Measurements from ENCODE around the gene CCDC68.

The CCDC68 gene

GRCh38 chr18:54918060-54918459, 41.2 kb downstream of the CCDC68 start:
- DNase-seq (ENCODE audit: low spot score): no peak

- DNase-seq (ENCODE audit: low spot score): no peak
These were observed 42.8 kb downstream of the CCDC68 start for GRCh38 chr18:54916507-54916906.

- no peak for DNase-seq (ENCODE audit: low spot score)
These were observed 44.4 kb downstream of the CCDC68 start for GRCh38 chr18:54914816-54915215.

DNA sequence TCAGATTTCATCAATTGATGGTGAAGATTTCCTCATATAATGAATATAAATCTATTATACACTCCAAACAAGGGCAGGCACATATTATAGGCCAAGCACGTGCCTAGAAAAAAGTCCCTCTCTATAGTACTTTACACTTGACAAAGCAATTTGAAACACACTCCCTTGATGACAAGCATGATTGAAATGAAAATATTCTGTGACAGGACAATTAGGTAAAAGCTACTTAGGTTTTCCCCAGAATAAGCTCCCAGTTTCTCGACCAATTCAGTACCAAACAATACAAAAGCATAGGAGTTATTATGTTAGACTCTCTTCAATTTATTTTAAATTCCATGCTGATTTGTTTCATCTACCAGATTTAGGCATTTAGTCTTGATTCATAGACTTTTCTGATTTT, 47.7 kb downstream of the CCDC68 start:
- DNase-seq (ENCODE audit: low spot score): no peak

- no peak for DNase-seq (ENCODE audit: low spot score)
These were observed 48.9 kb downstream of the CCDC68 start for GRCh38 chr18:54910161-54910919.

DNA sequence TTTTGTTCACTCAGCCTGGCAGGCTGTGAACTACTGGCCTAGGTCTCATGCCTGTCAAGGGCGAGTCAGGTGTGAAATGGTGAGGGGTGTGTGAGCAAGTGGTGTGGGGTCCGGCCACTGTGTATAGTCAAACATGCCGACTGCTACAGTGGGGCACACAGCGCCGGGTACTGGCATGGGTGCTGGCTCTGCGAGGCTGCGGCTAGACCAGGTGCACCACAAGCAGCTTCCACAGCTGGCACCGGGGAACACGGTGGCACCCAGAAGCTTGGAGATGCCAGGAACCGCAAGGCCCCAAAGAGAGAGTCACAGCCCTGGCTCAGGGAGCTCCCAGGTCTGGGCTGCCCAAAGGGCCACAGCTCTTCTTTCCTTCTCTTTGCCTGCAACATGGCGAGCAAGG, 49.7 kb downstream of the CCDC68 start:
- DNase-seq (ENCODE audit: low spot score): no peak

DNA sequence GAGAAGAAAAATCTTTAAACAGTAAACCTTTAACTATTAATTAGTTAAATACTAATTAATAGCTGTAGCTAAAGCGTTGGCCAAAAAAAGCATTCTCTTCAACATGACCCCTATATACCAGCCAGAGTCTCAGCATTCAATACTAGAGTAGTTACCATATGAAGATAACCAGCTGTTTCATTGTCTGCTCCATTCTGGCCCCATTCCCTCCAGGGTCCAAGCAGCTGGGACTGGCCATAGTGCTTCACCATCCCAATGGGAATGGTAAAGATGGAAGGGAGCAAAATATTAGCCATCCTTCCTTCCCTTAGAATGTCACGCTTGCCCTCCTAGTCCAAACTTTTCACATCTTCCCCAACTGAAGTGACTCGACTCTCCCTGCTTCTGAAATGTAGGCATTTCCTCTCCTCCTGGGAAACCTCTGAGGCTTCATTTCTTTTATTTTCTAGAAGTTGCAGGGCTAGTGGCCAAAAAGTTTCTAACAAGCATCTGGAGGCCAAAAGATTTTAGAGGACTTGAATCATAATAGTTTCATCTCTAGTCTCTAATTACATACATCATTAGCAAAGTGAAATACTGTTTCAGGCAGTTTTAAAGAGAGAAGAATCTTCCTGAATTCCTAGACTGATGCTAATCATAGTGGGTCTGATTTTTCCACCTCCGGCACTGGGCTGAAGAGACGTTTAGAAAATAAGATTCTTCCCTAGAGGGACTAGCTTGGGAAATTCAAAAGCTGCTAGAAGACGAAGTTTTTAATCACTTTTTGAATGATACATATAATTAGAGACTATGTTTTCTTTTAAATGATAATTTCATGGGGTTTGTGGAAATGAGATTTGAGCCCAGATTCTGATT, 52.7 kb downstream of the CCDC68 start:
- DNase-seq (ENCODE audit: low spot score): no peak

DNA sequence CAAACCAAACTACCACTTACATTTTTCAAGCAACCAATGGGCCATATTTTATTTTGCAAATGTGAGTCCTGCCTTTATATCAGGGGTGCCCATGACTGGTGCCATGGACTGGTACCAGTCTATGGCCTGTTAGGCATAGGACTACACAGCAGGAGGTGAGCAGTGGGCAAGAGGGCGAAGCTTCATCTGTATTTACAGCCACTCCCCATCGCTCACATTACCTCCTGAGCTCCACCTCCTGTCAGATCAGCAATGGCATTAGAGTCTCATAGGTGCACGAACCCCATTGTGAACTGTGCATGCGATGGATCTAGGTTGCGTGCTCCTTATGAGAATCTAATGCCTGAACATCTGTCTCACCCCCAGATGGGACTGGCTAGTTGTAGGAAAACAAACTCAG, 53.6 kb downstream of the CCDC68 start:
- no peak for DNase-seq (ENCODE audit: low spot score)

- no peak for DNase-seq (ENCODE audit: low spot score)
These were observed 54.7 kb downstream of the CCDC68 start for GRCh38 chr18:54904581-54904980.

DNA sequence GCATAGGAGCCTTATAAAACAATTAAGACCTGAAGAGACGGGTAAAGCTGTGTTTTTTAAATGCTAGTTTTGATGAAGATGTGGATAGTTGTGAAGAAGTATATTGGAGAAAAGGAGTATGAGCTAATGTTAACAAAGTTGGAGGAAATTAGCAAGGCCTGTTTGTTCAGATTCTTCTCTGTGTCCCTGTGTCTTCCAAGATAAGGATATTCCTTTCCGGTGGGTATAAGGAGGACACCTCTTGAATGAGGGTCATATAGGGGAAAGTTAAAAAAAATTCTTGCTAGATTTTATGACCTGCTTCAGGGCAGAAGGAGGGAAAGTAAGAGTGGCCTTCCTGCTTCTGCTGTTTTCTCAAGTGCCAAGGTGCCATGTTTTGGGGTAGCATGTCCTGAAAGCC, 59.0 kb downstream of the CCDC68 start:
- no peak for DNase-seq (ENCODE audit: low spot score)

GRCh38 chr18:54899500-54899899, 59.8 kb downstream of the CCDC68 start:
- no peak for DNase-seq (ENCODE audit: low spot score)

DNA sequence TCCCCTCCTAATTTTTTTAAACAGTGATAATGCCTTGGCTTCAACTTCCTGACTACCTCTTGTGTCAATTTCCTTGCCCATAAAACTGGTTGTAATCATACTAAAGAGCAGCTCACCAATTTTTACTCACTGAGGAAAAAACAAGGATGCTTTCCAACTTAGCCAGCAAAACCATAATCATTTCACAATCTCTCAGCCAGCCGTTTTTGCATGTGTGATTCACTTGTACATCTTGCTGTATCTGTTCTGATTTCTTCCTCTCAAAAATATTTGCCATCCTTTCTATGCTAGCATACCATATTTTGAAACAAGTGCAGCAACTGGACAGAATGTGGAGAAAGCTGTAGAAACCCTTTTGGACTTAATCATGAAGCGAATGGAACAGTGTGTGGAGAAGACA, 70.3 kb downstream of the CCDC68 start:
- no peak for DNase-seq (ENCODE audit: low spot score)

DNA sequence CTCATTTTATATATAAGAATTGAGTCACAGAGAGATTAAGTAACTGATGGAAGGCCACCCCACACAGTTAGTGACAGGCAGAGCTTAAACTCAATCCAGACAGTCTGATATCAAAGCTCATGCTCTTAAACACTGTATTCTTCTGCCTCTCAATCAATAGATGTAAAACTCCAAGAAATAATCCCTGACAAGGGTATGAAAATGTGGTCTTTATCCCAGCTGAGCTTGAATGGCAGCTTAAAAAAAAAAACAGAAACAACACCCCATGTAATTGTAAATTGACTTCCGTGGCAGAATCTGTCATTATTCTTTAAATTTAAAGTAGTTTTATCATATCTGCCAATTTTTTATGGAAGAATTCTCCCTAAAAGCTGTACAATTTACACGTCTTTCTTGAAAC, 70.9 kb downstream of the CCDC68 start:
- DNase-seq (ENCODE audit: low spot score): no peak

DNA sequence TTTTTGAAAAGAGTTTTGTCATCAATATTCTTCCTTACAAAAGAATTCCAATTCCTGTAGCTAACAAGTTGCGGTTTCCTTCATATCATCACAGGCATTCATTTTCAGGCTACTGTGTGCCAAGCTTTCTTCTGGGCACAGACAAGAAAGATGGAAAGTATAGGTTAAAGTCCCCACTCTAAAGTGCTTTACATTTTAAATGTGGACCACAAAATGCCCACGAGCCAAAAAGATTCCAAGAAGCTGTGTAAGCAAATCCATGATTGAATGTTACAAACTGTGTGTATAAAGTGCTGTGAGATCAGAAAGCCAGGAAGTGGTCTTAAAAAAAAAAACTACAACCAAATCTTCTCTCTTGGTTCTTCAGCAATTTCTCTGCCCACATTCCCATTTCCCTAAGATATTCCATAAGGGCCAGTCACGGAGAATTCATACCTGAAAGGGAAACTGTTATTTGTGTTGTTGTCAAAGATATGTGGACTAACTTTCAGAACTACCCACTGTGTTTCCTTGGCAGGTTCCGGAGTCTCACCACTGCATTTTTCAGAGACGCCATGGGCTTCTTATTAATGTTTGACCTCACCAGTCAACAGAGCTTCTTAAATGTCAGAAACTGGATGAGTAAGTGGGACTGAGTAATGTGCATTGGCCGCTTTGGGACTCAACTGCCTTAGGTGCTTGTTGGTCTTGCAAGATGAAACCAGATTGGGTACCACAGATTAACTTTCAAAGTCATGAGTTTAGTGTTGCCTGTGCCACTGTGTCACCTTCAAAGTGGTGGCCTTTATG, 75.3 kb downstream of the CCDC68 start:
- DNase-seq (ENCODE audit: low spot score): no peak

DNA sequence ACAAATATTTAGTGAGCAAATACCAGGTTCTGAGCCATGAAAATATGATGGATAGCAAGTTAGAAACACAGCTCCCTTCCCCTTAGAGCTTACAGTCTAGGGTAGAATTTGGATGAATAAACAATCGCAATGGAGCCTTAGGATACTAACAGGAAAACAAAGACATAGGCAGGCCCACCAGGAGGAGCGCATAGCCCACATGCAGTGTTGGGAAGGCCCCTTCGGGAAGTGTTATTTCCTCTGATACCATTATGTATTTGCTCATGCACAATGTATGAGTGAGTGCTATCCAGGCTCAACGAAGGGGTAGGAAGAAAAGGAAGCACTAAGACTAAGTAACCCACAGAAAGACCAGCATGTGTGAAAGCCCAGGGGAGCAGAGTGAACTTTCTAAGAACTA, 76.9 kb downstream of the CCDC68 start:
- no peak for DNase-seq (ENCODE audit: low spot score)

GRCh38 chr18:54881229-54881768, 78.0 kb downstream of the CCDC68 start:
- DNase-seq (ENCODE audit: low spot score): no peak

DNA sequence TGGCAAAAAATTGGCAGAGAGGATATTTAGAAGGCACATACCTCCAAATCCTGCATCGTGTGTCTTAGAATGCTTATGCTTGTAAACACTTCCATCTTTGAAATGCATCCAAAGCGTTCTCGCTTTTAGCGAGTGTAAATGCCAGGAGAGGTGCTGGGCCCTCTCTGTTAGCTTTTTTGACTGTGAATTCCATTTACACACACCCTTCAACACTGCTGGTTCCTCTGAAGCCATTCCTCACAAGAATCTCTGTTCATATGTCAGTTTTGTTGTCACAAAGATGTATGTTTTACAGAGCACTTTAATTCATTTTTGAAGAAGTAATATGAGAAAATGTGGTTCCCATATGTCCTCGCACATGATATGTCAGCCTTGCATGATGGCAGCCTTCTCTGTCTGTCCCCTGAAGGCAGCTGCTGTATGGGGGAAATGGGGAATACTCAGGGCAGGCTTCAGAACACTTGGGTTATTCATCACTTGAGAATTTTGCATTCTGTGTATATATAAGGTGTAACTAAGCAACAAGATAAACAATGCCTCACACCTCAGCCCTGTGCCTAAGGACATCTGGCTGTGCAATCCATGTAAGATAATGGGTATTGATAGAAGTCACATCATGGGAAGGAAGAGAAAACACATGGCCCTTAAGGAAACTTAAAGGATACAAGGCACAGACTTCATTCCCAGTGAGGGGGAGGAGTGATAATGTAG, 78.7 kb downstream of the CCDC68 start:
- DNase-seq (ENCODE audit: low spot score): no peak

DNA sequence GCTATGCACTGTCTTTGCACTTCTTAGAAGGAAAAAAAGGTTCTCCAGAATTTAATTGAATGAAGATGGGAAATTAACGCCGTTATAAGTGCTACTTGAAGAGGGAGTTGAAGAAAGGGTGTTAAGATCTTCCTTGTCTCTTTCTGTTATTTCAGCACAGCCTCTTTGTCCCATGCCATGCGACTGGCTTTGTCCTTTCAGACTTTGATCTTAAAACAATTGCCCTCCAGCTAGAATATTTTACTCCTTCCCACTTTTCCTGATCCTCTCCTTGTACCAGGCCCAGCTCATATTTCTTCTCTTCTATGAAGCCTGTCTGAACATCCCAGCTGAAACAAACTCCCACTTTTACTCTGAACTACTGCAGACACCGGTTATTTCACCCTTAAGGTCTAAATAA, 79.6 kb downstream of the CCDC68 start:
- no peak for DNase-seq (ENCODE audit: low spot score)

DNA sequence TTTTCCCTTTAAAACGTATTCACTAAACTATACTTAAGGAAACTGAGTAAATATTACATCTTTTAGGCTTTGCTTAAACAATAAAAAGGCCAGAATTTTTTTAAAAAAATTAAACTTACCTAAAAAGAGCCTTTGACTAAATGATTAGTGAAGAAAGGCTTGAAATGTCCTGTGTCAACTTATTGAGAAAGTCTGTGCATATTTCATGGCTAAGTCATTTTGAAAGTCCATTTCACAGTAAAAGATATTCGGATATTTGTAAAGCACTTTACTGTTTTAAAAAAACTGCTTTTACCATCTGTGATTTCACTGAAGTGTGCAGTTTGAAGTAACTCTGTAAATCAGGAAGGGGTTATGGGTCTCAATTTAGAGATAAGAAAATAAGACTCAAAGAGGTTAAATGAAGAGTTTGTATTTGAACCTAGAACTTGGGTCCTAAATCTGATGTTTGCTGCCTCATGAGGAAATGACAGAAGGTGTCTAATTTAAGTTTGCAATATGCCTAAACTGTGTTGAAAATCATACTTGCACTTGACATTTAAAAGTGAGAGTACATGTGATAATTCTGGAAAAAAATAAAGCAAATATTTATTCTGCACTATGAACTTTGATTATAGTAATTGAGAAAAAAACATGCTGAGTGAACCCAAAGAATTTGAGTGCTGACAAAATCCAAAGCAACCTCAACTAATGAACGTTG, 80.5 kb downstream of the CCDC68 start:
- DNase-seq (ENCODE audit: low spot score): no peak

DNA sequence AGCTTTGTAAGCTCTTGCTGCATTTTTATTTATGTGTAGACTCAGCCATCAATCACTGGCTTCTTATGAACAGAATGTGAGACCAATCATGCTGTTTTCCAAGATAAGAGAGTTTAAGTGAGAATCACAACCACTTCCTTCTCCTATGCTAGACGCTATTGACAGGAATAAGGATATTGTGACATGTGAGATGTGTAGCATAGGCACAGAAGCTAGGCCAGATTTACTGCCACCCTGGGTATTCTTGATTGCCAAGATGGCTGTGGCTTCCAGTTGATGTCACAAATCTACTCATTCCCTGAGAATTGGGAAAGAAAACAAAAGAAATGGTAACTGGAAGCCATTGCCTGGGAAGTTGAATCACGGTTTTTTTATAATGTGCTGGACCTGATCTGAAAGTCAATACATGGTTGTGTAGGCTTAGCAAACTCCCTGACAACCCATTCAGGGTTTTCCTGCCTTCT, 81.1 kb downstream of the CCDC68 start:
- no peak for DNase-seq (ENCODE audit: low spot score)

- no peak for DNase-seq (ENCODE audit: low spot score)
These were observed 82.2 kb downstream of the CCDC68 start for GRCh38 chr18:54877076-54877475.
